RWPE2 (cell line): ENCODE data around the gene NOX5.

ENCODE experiments used
- ATAC-seq: fragments of 200-7000 bp; cut with Tn5 transposase; 3 replicates; pipeline ENCODE4 v1.9.1; 2021; ENCODE audit warnings: low read depth
- DNase-seq: peaks from one replicate; pipeline ENCODE4 v3.0.0-alpha.2; 2020; ENCODE audit warnings: low spot score
- H3K27ac ChIP-seq: fragments of 450-650 bp; 2 replicates; pipeline ENCODE4 v1.5.1; 2017; ENCODE audit warnings: mild to moderate bottlenecking; ENCODE audit not compliant: poor library complexity, severe bottlenecking
- H3K27me3 ChIP-seq: fragments of 250-450 bp; sonication (Bioruptor Pico); 2 replicates; pipeline ENCODE4 v1.5.1; 2021; ENCODE audit warnings: mild to moderate bottlenecking, moderate library complexity; ENCODE audit not compliant: insufficient read depth, poor library complexity, severe bottlenecking
- H3K36me3 ChIP-seq: fragments of 250-450 bp; sonication (Bioruptor Pico); 2 replicates; pipeline ENCODE4 v1.5.1; 2020; ENCODE audit warnings: low read depth, mild to moderate bottlenecking, moderate library complexity
- H3K4me1 ChIP-seq: fragments of 250-450 bp; sonication (Bioruptor Pico); 2 replicates; pipeline ENCODE4 v1.5.1; 2021; ENCODE audit warnings: mild to moderate bottlenecking, moderate library complexity; ENCODE audit not compliant: insufficient read depth, poor library complexity, severe bottlenecking
- H3K4me3 ChIP-seq: fragments of 250-450 bp; sonication (Bioruptor Pico); 2 replicates; pipeline ENCODE4 v1.5.1; 2021; ENCODE audit warnings: mild to moderate bottlenecking, moderate library complexity; ENCODE audit not compliant: severe bottlenecking
- H3K9me3 ChIP-seq: fragments of 250-450 bp; sonication (Bioruptor Pico); 2 replicates; pipeline ENCODE4 v1.5.1; 2021; ENCODE audit warnings: mild to moderate bottlenecking, moderate library complexity; ENCODE audit not compliant: severe bottlenecking
- TF ChIP-seq, protein P1 (sequence below): fragments of 450-650 bp; IDR thresholded peaks from one replicate; pipeline ENCODE4 v1.5.1; 2017; ENCODE audit warnings: mild to moderate bottlenecking, moderate library complexity; ENCODE audit not compliant: poor library complexity, severe bottlenecking

The NOX5 gene

DNA sequence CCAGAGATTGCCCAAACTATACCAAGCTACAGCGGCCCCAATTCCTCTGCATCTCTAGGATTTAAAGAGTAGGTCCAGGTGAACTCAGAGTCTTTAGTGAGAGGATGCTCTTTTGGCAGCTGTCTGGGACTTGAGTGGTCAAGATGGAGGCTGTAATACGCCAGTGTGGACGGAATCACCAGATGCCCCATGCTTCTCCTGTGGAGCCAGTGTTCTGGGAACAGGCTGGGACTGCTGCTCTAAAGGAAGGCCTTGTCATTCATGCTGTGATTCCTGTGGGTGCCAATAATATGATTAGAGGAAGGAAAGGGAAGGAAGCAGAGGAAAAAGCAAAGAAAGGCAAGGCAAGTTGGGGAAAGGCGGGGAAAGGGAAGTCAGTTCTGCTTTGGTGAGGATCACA lies 17.4 kb upstream of the NOX5 start:
- Histone ChIP-seq H3K9me3 (no peaks in the 10 kb centered on the region), H3K36me3 (no peaks in the 10 kb centered on the region), H3K4me1 (peaks cover 11% of the 10 kb centered on the region), H3K27me3 (no peaks in the 10 kb centered on the region), H3K4me3 (no peak overlapping the region), H3K27ac (no peak overlapping the region)
- DNase-seq: peak; percentile 11
- no peak for ATAC-seq
- TF ChIP-seq, protein P1, sequence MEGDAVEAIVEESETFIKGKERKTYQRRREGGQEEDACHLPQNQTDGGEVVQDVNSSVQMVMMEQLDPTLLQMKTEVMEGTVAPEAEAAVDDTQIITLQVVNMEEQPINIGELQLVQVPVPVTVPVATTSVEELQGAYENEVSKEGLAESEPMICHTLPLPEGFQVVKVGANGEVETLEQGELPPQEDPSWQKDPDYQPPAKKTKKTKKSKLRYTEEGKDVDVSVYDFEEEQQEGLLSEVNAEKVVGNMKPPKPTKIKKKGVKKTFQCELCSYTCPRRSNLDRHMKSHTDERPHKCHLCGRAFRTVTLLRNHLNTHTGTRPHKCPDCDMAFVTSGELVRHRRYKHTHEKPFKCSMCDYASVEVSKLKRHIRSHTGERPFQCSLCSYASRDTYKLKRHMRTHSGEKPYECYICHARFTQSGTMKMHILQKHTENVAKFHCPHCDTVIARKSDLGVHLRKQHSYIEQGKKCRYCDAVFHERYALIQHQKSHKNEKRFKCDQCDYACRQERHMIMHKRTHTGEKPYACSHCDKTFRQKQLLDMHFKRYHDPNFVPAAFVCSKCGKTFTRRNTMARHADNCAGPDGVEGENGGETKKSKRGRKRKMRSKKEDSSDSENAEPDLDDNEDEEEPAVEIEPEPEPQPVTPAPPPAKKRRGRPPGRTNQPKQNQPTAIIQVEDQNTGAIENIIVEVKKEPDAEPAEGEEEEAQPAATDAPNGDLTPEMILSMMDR: no peak

DNA sequence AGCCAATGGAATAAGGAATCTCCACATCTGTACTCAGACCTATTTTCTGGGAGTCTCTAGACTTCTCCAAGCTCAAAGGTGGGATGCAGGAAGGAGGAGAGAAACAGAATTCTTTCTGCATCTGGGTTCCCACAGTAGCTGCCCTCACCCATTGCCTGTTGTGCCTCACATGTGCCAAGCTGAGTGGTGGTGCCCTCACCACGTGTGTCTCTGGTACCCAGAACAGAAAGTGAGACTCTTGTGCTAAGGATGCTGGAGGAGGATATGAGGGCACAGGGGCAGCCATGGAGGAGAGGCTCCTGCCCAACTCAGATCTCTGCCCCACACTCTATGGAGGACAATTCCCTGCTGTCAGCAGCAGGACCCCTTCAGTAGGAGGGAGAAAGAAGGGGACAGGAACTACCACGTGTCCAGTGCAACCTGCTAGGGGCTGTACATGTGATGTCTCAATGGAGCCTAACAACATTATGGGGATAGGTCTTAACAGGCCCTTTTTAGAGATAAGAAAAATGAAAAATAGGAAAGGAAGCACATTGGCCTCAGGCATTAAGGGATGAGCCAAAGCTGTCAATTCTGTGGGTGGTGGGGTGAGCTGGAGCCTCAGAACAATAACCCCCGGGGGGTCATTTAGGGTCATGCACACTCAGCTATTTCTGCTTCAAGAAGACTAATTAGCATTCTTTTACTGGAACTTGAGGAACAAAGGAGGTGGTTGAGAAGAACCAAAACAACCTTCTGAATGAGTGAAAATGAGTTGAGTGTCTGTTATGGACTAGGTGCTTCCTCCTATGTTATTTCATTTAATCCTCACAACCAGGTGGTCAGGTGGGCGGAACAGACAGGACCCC lies 16.3 kb upstream of the NOX5 start:
- ATAC-seq (no peak), DNase-seq (no peak)
- TF ChIP-seq, protein P1: no peak
- Histone ChIP-seq H3K27me3 (no peaks in the 10 kb centered on the region), H3K4me1 (peaks cover 7% of the 10 kb centered on the region), H3K9me3 (no peaks in the 10 kb centered on the region), H3K4me3 (no peak overlapping the region), H3K36me3 (no peaks in the 10 kb centered on the region), H3K27ac (no peak overlapping the region)

DNA sequence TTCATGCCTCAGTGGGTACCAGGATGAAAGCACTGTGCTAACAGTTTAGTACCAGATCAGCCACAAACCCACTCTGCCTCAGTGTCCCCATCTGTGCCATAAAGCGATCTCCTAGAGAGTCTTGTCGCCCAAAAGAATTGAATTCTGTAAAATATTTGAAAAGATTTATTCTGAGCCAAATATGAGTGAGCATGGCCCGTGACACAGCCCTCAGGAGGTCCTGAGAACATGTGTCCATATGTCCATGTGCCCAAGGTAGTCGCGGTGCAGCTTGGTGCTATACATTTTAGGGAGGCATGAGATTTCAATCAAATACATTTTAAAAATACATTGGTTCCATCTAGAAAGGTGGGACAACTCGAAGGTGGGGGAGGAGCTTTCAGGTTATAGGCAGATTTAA lies 15.4 kb upstream of the NOX5 start:
- no peak for ATAC-seq
- no peak for DNase-seq
- H3K4me1 ChIP-seq: peaks cover 3% of the 10 kb centered on the region
- H3K27ac ChIP-seq: no peak overlapping the region
- H3K9me3 ChIP-seq: no peaks in the 10 kb centered on the region
- H3K4me3 ChIP-seq: no peak overlapping the region
- H3K27me3 ChIP-seq: no peaks in the 10 kb centered on the region
- TF ChIP-seq, protein P1: no peak
- H3K36me3 ChIP-seq: no peaks in the 10 kb centered on the region

GRCh38 chr15:69000091-69000490 lies 14.4 kb upstream of the NOX5 start:
- Histone ChIP-seq H3K27ac (no peak overlapping the region), H3K36me3 (no peaks in the 10 kb centered on the region), H3K27me3 (no peaks in the 10 kb centered on the region), H3K9me3 (no peaks in the 10 kb centered on the region), H3K4me3 (no peak overlapping the region), H3K4me1 (no peaks in the 10 kb centered on the region)
- DNase-seq: no peak
- ATAC-seq: no peak
- TF ChIP-seq, protein P1: no peak
